NOMO-1 (cell line): ENCODE data around the gene C1orf116.

ENCODE experiments used
- DNase-seq, 2 experiments: peaks; one replicate each; lab custom pipeline; 2025; ENCODE audit not compliant: unreplicated experiment in 2 of 2; lab: John Stamatoyannopoulos, UW

Gene C1orf116

DNA sequence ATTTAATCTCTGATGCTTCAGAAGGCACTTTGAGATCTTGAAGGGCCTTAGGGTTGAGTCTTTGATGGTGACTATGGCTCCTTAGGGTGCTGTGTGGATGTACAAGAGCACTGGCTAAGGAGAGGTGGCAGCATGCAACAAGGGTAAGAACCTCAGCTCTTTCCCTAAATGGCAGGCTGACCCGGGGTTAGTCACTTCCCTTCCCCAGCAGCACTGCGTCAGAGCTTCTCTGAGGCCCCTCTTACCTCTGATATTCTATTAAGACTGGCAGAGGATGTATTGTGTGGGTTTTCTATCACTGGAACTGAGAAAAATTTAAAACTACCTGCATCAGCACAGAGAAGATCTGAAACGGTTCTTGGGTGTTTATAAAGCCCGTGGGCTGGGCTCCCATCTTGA lies 11.8 kb downstream of the C1orf116 start:
- DNase-seq = peak in 1 of 2 experiments; percentile 11

DNA sequence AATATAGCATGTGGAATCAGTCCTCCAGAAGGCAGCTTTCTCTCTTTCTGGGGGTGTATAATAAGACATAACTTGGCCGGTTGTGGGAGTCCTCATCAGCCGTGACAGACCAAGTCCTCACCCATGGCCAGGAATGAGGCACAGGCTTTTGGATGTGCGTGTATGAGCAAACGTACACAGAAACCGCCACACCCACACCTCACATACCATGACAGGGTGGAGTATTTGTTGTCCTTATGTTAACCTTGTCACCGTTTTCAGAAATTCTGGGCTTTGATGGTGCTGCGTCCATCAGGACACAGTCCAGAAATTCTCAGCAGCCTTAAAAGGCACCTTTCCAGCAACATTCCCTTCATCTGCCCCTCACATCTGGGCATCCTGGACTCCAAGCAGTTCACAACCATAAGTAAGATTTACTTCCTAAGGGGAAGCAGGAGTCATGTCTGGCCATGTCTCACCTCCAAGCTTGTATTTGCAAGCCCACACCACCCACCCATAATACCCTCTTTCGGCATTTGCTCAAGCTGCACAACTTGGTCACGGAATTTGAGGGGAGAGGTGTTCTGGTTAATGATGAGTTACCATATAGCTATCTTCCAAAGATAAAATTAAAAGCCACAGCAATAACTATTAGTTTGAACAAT lies 12.4 kb downstream of the C1orf116 start:
- DNase-seq = no peak

DNA sequence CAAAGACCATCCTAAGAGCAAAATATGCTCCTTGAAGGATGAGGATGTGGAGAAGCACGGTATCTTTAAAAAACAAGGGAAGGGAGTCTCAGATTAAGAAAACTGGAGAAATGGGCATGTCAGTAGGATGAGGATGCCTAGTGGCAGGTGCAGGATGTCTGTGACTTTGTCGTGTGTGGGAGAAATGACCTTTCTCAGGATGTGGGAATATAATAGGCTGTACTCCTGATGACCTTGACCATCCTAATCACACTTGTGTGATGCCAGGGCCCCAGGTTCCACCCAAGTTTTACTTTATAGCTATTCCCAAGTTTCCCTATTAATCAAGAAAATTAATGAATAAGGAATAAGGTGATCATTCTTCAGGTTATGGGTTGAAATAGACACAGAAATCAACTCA lies 12.9 kb downstream of the C1orf116 start:
- DNase-seq = no peak

DNA sequence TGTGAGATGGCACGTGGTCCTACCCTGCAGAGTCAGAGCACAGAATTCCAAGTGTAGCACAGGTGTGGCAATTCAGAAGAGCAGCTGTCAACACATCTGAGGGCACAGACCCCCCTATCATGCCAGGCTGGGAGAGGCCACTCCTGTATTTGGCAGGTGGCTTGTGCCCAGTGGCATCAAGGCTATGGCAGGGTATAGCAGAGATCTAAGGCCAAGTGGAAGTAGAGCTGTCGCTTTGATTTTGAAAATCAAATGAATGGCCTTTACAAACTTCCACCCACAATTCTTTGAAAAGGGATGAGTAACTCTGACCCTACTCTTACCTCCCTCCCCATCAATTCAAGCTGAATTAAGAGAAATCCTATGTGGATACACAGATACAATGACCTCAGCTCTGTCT lies 13.4 kb downstream of the C1orf116 start:
- no peak for DNase-seq

DNA sequence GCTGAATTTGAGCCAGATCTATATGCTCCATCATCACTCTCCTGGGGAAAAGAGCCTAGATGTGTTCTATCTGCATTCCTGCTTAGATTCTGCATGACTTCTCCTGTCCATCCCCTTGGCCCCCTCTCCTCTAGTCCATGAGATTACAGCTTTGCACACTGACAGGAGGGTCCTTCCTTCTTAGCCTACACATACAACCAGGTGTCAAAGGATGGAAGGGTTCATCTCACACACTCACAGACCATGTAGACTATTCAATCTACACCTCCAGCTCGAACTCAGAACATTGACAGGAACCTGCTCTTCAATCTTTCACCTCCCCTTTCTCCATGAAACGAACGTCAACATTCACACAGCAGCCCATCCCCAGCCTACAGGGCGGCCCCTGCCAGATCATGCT lies 13.8 kb downstream of the C1orf116 start:
- no peak for DNase-seq

DNA sequence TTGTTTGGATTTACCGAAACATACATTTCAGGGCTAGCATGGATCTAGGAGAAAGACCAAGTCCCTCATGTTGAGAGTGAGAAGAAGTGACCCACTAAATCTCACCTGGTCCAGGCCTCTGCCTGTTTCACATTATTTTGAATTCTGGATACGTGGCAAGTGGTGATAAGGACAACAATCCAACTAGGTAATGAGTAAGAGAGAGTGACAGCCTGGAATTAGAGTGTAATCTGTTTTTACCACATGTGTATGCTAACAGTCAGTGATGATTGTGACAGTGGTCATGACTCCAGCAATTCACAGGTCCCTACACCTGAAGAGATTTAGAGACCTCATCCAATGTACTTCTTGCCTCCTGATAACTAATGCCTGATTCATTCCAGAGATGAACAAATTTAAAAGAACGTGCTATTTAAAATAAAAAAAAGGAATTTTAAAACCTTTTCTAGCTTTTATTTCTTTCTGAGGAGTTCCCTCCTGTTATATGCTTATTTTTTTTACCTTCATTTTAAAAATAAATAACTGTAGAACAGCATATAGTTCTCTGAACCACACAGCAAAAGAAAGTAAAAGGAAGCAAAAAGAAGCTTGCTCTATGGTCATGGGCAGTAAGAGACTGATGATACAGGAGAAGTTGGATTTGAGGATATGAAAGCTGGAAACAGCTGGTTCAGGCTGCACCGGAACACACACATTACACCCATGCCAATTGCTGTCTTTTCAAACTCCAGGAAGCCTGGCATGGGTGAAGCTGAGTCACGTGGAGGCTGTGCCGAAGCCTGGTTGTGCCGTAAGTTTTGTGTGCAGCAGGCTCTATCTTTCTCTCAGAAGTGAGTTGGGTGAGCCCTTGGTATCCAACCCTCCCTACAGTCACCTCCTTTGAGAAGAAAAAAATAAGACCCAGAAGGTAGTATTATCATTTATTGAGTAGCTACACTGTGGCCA lies 14.7 kb downstream of the C1orf116 start:
- DNase-seq = peak; percentile 30 to 60

DNA sequence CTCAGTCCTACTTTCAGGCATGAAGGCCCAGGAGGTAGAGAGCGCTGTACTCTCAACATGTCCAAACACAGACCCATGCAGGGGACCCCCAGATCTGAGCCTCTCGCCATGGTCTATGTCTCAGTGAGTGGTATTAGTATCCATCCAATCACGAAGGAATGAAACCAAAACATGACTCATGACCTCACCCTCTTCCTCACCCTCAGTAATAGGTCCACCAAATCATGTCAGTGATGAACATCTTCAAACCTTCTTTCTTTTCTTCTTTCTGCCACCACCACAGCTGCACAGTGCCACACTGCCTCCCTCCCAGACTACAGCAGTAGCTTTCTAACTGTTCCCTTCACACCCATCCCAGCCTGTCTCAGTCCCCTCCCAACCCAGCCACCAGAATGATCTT lies 16.8 kb downstream of the C1orf116 start:
- DNase-seq = no peak

DNA sequence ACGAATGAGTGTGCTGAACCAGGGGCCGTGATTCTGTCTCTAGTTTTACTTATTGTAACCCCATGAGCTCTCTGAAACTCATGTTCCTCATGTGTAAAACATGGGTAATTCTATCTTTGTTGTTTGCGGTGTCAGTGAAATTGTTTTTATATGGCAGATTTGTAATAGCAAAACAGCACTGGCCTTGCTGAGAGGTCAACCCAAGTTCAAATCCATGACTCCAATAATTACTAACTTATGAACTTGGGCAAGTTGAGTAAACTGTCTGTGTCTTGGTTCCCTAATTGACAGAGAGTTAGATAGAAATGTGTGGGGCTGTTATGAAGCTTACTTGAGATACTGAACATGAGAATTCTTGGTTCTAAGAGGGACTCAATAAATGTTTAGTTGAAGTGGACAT lies 17.8 kb downstream of the C1orf116 start:
- DNase-seq = no peak

DNA sequence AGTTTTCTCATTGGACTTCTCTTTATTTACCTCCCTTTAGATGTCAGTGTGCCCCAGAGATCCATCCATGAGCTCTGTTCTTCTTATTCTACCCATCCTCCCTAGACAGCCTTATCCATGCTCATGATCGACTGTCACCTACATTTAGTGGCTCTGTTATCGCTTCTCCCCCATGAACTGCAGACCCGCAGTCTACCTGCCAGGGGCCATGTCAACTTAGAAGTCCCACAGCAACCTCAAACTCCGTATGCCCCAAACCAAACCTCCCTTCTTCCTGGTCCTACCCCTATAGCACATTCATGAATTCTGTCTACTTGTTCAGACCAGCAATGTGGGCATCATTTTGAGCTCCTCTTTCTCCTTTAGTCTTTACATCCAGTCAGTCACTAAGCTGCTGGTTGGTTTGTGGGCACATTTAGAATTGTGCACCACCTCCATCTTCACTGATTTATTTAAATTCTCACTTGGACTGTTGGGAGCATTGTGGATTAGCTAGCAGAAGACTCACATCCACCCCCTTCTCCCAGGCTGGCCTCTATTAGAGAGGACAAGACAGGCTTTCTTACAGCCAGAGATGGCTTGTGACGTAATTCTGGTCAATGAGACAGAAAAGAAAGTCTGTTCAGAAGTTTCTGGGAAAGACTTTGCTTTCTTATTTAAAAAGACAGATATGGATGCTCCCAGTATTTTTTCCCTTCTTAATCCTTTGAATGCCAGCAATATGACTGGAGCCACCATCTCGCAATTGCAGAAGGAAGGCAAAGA lies 19.1 kb downstream of the C1orf116 start:
- no peak for DNase-seq

DNA sequence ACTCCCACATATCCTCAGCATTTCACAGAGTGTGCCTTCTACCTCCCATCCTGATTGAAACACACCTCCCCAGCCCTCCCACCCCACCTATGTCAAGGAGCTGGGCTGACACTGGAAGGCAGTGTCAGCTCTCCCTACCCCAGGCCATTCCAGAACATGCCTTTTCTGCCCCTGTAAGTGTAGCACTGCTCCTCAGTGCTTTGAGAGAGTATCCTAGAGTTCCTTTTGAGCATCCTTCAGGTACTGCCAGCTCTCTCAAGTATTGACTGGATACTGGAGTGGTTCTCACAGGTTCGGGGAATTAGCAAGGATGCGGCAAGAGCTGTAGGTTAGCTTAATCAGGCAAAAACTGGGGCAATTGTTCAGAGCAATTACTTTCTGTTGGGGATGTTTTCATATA lies 21.8 kb downstream of the C1orf116 start:
- no peak for DNase-seq

DNA sequence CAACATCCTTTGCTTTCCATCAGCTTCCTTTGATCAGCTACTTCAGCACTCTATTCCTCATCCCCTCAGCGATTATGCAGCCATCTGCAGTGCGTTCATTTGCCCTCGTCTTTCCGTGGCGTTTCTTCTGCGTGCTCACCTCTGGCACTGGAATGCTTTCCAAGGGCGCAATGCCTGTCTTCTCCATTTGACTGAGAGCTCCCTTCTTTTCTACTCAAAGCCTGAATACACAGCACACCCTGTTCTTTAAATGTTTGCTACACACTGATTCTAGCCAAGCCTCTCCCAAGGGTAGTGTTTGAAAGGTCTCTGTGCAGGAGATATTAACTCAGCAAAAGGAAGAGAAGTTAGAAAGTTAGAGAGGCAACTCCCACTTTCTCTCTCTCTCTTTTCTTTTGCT lies 22.6 kb downstream of the C1orf116 start:
- DNase-seq = no peak

DNA sequence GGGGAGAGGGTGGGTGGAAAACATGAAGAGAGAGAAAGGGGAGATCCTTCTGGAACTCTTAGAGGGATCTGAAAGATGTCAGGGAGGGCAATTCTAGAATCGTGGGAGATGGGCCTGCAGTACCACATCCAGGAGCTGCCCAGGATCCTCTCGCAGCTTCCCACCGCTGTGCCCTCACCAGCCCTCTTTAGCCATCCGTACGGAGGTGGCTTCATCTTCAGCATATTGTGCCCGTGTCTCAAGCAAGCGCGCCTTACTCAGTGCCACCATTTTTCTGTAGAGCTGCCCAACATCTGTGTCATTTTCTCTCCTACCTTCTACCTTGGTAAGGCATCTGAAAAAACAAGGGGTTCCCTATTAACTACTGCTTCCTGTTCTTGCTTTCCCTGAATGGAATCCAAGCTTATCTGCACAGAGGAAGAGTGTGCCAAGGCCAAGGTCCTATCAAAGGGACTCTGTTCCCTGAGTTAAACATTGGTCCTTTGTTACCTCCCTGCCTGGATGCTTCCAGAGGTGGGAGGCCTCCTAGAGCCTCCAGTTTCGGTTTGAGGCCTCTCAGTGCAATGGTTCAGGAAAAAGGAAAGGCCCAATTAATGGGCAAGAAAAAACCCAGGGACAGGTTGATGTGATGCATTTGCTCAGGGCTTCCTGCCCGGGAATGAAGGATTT lies 23.2 kb downstream of the C1orf116 start:
- no peak for DNase-seq

DNA sequence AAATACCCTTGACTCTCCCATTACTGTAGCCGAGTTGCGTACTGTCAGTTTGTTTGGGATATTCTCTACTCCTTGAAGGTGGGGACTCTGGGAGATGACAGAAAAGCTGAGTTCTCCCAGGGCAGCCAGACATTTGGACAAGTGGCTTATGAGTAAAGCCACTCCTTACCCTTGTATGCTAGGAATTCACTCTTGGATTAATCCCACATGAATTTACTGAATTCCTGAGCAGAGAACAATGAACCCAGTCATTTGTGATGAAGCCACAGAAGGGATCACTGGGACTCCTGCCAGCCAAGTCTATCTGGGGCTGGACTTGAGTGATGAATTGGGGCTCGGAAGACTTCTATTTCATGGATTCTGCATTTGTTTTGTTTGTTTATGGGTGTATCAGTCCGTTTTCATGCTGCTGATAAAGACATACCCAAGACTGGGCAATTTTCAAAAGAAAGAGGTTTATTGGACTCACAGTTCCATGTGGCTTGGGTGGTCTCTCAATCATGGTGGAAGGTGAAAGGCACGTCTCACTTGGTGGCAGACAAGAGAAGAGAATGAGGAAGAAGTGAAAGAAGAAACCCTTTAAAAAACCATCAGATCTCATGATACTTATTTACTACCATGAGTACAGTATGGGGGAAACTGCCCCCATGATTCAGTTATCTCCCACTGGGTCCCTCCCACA lies 25.1 kb downstream of the C1orf116 start:
- no peak for DNase-seq

DNA sequence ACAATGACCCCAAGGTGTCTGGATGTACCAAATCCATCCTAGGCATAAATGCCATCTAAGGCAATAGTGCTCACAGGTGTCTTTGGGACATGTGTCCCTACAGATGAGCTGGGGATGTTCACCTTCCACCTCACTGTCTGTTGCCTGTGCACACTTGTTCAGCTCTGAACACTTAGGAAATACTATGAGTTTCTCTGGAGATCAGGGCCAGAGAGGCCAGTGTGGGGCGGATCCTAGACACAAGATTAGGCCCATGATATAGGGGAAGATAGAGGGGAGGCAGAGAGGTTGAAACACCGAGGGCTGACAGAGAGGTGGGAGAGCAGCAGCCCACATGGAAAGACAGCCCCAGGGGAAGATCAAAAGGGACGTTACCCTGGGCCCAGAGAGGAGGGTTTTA lies 25.6 kb downstream of the C1orf116 start:
- no peak for DNase-seq

DNA sequence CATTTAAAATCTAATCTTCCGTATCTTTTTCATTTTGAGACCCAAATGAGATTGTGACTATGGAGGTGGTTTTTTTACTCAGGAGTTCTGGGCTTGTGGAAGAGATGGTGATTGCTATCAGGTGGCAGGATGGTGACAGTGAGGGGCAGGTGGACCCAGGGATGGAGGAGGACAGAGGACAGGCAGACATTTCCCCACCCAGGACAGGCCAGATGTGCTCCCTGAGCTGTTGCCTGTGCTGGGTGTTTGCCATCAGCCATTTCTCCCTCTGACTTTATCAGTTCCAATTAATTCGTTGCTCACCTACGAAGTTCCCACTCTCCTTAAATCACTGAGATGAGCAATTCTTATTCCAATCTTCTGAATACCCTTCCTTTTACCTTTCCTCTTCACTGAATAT lies 26.5 kb downstream of the C1orf116 start:
- DNase-seq = no peak

DNA sequence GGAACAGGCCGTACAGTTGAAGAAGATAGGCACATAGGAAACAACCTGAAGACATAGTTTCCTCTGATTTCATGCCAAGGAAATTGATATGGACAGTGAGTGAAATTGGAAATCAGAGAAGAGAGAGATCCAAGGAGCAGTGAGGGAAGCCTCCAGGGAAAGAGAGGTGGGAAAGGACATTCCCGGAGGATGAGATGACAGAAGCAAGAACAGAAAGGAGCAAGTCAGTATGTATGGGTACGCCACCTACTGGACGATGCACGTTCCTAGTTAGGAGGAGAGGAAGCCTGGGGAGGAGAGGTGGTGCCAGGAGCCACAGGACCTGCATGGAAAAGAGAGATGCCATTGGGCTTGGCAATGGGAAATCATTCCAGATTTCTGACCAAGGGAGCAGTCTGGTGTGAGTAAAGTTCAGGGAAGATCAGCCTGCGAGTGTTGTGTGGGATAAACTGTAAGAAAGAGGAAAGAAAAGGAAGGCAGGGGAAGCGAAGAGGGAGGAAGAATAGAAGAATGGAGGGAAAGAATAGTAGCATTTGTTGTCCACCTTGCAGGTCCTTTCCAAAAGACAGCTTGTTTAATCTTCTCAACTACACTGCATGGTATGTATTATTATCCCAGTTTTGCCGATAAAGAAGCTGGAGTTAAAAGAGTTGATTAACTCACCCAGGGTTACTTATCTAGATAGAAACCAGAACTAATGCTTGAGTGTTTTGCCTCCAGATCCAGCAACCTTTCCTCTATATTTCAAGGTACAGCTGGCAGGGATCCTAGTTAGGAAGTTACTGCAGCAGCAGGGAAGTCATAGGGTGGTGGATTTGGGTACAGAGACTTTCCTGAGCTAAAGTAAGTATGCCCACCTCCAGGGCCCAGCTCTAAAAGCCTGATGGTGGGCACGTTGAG lies 27.4 kb downstream of the C1orf116 start:
- peak; percentile 8 to 34 for DNase-seq

DNA sequence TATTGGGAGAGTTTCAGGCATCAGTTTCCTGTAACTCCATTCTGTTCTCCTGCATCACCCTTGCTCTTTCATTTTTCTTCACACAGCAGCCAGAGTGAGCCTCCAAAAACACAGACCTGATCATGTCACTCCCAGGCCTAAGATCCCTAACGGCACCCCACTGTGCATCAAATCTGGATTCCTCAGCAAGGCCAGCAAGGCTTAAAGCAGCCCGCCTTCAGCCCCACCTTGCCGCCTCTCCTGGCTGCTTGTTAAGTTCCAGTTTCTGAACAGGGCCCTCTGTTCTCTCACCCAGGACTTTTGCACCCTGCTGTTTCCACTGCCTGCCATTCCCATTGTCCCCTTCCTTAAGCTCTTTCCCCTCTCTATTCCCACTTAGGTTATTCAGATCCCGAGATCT lies 29.3 kb downstream of the C1orf116 start:
- DNase-seq = no peak

DNA sequence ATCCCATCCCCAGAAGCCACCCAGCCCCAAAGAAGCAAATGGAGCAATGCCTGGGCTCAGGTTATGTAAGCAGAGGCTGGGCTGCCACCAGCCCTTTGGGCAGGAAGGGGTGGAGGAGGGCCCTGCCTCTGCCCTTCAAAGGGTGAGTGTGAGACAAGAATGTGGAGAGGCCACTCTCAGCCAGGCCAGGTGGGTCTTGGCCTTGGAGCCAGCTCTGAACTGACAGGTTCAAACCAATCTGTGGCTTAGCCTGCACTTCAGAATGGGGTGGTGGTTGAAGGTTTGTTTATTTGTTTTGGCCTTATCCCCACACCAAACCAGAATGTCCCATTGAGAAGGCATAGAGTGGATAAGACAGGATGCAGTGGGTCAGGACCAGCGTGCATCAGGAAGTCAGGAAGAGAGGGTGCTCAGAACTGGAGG lies 29.8 kb downstream of the C1orf116 start:
- no peak for DNase-seq

DNA sequence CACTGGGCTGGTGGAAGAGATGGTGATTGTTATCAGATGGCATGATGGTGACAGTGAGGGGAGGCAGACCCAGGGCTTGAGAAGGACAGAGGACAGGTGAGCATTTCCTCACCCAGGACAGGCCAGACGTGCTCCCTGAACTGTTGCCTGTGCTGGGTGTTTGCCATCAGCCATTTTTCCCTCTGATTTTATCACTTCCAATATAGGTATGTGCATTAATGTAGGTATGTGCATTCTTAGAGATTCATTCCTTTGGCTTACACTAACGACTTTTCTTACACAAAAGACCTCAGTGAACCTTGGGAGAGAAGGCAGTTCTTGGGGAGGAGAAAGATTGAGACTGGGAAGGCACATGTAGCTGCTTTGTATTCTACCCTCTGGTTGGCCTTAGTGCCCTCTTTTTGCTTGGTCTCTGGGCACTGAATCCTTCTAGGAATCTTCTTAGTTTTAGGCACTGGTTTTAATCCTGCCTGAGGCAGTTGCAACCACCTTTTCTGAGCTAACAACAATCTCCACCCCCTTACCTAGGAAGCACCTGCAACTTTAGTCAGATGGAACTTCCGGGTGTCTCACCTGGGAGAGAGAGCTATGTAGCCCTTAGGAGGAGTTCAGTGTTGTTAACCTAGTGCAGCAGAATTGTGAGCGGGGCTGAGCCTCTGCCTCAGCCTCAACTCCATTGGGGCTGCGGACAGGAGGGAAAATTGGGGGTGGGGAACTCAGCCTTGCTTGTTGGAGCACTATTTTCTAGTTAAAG lies 30.9 kb downstream of the C1orf116 start:
- DNase-seq = no peak
